Gastroesophageal sphincter (tissue), 3 donors: ENCODE results near the gene GNL1.

Experiments used
- EP300 ChIP-seq: sonication (generic); formaldehyde crosslinking; IDR thresholded peaks from one replicate; pipeline ENCODE4 v1.6.1; 2017; ENCODE audit warnings: antibody characterized with exemption, mild to moderate bottlenecking
- TF ChIP-seq, protein P1 (sequence below), 4 experiments: fragments of 200-600 bp in 2 of 4; fragments of 450-650 bp in 2 of 4; sonication (generic) in 1 of 4; IDR thresholded peaks; one replicate each; pipeline ENCODE4 v1.5.1; 2017 to 2019; ENCODE audit warnings: antibody characterized with exemption in 4 of 4, mild to moderate bottlenecking in 2 of 4, moderate library complexity in 2 of 4

GRCh38 chr6:30570263-30570662, 14.0 kb upstream of the GNL1 start:
- no peak for TF ChIP-seq EP300
- TF ChIP-seq, protein P1, sequence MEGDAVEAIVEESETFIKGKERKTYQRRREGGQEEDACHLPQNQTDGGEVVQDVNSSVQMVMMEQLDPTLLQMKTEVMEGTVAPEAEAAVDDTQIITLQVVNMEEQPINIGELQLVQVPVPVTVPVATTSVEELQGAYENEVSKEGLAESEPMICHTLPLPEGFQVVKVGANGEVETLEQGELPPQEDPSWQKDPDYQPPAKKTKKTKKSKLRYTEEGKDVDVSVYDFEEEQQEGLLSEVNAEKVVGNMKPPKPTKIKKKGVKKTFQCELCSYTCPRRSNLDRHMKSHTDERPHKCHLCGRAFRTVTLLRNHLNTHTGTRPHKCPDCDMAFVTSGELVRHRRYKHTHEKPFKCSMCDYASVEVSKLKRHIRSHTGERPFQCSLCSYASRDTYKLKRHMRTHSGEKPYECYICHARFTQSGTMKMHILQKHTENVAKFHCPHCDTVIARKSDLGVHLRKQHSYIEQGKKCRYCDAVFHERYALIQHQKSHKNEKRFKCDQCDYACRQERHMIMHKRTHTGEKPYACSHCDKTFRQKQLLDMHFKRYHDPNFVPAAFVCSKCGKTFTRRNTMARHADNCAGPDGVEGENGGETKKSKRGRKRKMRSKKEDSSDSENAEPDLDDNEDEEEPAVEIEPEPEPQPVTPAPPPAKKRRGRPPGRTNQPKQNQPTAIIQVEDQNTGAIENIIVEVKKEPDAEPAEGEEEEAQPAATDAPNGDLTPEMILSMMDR (IDR thresholded peaks at IDR 0.05) = no peak
